Omental fat pad (tissue), 4 donors: ENCODE data around the gene GRID1. TPM values are rescaled to one million over a fixed set of nuclear protein-coding genes. Genes with fewer than 3 reads are reported as not detected.

Experiments
- ATAC-seq: fragments of 150-250 bp; one replicate; pipeline ENCODE4 v1.9.1; 2016; ENCODE audit warnings: mild to moderate bottlenecking, moderate library complexity; ENCODE audit not compliant: low FRiP score
- DNase-seq: peaks from one replicate; pipeline ENCODE4 v3.0.0-alpha.2; 2019; ENCODE audit warnings: low spot score
- CTCF ChIP-seq, 3 donors: fragments of 450-650 bp; IDR thresholded peaks; one replicate each; pipeline ENCODE4 v1.5.1; 2016 to 2017; ENCODE audit warnings: antibody characterized with exemption in 3 of 3, mild to moderate bottlenecking in 3 of 3, moderate library complexity in 2 of 3
- total RNA-seq, 4 donors: library from RNA; depleted of rRNA; stranded (reverse); fragments of >200 nt; gene quantifications; one replicate each; pipeline ENCODE4 v1.1.0, GENCODE V29; 2016

Gene GRID1
- total RNA-seq, 4 donors from 2014 or later: 1.5 to 3.5 (median 2.4) TPM

DNA sequence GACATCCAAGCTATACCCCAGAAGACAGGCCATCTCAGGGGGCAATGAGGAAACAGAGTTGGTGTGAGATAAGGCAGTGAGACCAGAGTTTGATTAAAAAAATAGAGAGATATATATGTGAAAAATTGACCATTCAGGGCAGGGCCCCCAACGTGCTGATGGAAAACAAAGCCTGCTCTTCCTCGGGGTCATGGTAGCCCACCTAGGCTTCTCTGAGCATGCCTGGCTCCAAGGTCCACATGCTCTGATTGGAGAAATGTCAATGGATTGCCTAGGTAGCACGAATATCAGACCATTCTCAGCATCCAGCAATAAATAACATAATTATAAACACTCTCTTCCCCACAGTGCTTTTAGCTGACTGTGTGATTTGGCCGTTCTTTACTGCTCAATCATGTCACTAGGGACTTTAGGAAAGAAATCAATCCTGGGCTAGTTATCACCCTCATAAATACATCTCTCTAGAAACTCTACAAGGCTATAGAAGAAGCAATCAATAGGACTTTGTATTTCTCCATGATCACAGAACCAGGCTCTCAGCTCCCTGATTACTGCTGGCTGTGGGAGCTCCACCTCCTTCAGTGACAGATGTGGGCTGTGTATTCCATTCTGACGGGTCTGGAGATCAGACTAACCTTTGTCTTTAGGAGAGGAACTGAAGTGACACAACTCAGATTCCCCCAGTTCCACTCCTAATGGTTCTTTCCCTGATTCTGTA is 766.4 kb downstream of the GRID1 start:
- ATAC-seq (no peak), DNase-seq (no peak)
- TF ChIP-seq CTCF (IDR thresholded peaks at IDR 0.05): no peak

DNA sequence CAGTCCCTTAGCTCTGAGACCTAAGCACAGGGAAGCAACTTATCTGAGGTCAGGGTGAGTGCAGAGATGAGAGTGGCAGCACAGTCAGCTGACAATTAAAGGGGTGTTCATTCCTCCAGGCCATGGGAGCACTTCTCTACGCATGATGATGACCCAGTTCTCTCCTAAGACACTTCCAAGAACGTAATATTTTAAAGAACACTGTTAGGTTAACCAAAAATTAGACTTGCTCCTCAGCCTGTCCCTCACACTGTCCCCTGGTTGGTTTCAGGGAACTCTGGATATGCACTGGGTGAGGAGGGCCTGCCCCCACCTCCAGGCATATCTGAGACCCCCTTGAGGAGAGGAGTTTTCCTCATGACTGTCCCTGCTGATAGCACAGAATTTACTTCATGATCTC is 767.5 kb downstream of the GRID1 start:
- TF ChIP-seq CTCF (IDR thresholded peaks at IDR 0.05): no peak
- ATAC-seq: no peak
- no peak for DNase-seq

GRCh38 chr10:85598646-85599045 is 767.9 kb downstream of the GRID1 start:
- DNase-seq (no peak), ATAC-seq (no peak)

GRCh38 chr10:85597006-85597405 is 769.6 kb downstream of the GRID1 start:
- DNase-seq (no peak), ATAC-seq (no peak)
- TF ChIP-seq CTCF (IDR thresholded peaks at IDR 0.05): no peak

More at GRCh38 chr10:85598646-85599045, 767.9 kb downstream of the GRID1 start:
- TF ChIP-seq CTCF (IDR thresholded peaks at IDR 0.05): no peak

DNA sequence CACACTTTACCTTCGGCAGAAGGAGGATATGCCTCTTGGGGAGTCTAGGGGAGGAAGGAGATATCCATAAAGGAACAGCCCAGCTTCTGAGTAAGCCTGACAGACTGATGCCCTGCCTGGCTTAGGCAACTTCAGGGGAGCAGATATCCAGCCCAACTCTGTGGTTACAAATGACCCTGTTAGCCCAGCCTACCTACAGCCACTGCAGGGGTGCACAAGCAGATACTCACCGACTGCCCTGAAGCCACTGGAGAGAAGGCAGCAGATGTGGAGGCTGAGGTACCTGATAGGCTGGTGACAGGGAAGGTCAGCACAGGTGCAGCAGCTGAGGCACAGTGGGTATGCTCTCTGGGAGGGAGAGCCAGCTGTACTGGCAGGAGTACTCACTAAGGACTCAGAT is 770.2 kb downstream of the GRID1 start:
- TF ChIP-seq CTCF (IDR thresholded peaks at IDR 0.05): no peak
- no peak for DNase-seq
- ATAC-seq: no peak

DNA sequence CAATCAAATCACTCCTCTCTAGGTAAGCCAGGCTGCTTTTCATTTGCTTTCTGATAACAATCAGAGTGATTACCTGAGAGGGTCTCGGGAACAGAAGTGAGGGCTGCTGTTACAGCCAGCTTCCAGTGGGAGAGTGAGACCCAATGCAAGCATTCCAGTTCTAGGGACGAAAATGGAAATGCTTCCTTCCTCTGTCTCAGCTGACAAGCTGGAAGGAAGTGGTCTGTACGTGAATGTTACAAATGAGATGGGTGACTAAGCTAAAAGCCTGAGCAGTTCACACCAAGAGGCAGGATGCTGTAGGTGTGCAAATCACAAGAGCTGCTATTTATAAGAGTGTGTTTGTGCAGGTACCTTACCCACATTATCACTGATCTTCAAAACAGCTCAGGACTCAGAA is 772.4 kb downstream of the GRID1 start:
- no peak for ATAC-seq
- no peak for TF ChIP-seq CTCF (IDR thresholded peaks at IDR 0.05)
- DNase-seq: no peak

GRCh38 chr10:85593226-85593772 is 773.3 kb downstream of the GRID1 start:
- TF ChIP-seq CTCF (IDR thresholded peaks at IDR 0.05): no peak
- ATAC-seq (no peak), DNase-seq (no peak)
